Skeletal muscle satellite cell (primary cell): Measurements from ENCODE around the gene TRAPPC6A.

Experiments
- H3K27me3 ChIP-seq: 2 replicates; pipeline ENCODE4 v1.7.0; 2013; ENCODE audit warnings: low read length; ENCODE audit not compliant: control insufficient read depth, insufficient read depth
- H3K36me3 ChIP-seq: 2 replicates; pipeline ENCODE4 v1.7.0; 2013; ENCODE audit warnings: mild to moderate bottlenecking, control low read depth, low read length; ENCODE audit not compliant: insufficient read depth
- H3K4me1 ChIP-seq: 2 replicates; pipeline ENCODE4 v1.7.0; 2013; ENCODE audit warnings: low read length; ENCODE audit not compliant: control insufficient read depth, insufficient read depth
- H3K4me2 ChIP-seq: 2 replicates; pipeline ENCODE4 v1.7.0; 2013; ENCODE audit warnings: mild to moderate bottlenecking, low read length
- H3K4me3 ChIP-seq: 2 replicates; pipeline ENCODE4 v1.7.0; 2013; ENCODE audit warnings: low read length
- H3K9ac ChIP-seq: 2 replicates; pipeline ENCODE4 v1.7.0; 2013; ENCODE audit warnings: mild to moderate bottlenecking, low read depth, low read length, moderate library complexity
- H3K9me3 ChIP-seq: replicated peaks from 2 replicates; pipeline ENCODE4 v1.7.0; 2013; ENCODE audit warnings: mild to moderate bottlenecking, control low read depth, low read length

TRAPPC6A gene

DNA sequence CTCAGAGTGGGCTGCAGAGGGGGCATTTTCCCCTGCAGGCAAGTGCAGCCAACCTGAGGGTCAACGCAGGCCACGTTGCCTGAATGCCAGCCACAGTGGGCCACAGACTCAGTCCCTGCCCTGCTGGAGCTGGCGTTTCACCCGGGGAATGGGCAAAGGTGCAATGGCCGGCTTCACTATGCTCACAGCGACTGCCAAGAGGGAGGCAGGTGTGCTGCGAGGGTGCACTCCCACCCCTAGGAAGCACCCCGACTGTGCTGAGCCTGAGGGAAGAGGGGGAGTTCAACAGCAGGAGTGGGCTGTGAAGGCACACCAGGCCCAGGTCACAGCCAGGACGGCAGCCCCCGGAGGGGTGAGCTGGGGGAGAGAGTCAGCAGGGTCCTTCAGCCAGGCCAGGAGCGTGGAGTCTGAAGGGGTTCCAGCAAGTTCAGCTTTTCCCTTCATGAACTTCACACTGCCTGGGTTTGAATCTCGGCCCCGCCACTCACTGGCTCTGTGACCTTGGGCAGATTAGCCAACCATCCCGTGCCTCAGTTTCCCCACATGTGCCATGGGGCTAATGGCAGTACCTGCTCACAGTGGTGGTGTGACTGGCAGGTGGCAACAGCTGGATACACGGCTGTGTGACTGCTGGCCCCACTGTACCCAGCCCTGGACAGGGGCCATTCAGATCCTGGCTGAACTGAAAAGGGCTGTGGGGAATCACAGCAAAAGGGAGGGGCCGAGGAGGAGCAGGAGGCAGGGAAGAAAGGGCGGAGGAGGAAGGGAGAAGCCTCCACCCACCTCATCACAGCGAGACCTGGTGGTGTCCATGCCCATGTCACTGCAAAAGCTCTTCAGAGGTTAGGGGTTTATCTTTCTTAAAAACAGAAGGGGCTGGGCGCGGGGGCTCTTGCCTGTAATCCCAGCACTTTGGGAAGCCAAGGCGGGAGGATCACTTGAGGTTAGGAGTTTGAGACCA, 7.6 kb downstream of the TRAPPC6A start:
- no peaks in the 10 kb centered on the region for H3K27me3 ChIP-seq
- no peaks in the 10 kb centered on the region for H3K9me3 ChIP-seq
- H3K36me3 ChIP-seq, result no peaks in the 10 kb centered on the region
- H3K4me2 ChIP-seq, result no peak overlapping the region
- H3K4me3 ChIP-seq, result no peak overlapping the region
- H3K9ac ChIP-seq, result no peak overlapping the region
- peaks cover 12% of the 10 kb centered on the region for H3K4me1 ChIP-seq

- Histone ChIP-seq H3K4me2 (no peak overlapping the region), H3K27me3 (no peaks in the 10 kb centered on the region), H3K4me1 (peaks cover 11% of the 10 kb centered on the region), H3K36me3 (no peaks in the 10 kb centered on the region), H3K9me3 (no peaks in the 10 kb centered on the region), H3K4me3 (no peak overlapping the region), H3K9ac (no peak overlapping the region)
Measured at GRCh38 chr19:45169602-45170001, 8.4 kb downstream of the TRAPPC6A start.

DNA sequence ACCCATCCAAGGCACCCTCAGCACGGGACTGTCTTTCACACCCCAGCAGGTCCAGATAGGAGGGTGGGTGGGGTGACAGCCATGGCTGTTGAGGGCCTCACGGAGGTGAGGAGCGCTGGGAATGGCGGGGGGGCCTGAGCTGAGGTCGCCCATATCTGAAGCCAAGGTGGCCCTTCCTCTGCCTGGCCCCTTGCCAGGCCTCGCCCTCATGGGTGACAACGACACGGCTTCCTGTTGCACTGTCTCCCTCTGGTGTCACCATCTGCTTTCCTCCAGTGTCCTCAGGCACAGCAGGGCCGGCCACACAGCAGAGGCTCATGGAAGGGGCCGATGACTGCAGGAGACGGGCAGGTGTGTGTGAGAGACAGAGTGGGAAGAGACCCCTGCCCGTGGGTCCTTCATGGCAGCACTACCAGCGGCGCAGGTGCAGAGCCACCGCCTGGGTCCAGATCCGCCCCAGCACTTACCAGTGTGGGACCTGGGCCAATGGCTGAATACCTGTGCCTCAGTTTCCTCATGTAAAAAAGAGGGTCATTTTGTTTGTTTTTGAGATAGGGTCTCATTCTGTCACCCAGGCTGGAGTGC, 9.2 kb downstream of the TRAPPC6A start:
- H3K4me3 ChIP-seq, result no peak overlapping the region
- H3K36me3 ChIP-seq, result no peaks in the 10 kb centered on the region
- H3K27me3 ChIP-seq, result no peaks in the 10 kb centered on the region
- no peaks in the 10 kb centered on the region for H3K9me3 ChIP-seq
- no peak overlapping the region for H3K9ac ChIP-seq
- no peak overlapping the region for H3K4me2 ChIP-seq
- H3K4me1 ChIP-seq, result peaks cover 9% of the 10 kb centered on the region

GRCh38 chr19:45166723-45167252, 11.2 kb downstream of the TRAPPC6A start:
- Histone ChIP-seq H3K4me2 (no peak overlapping the region), H3K4me1 (peaks cover 10% of the 10 kb centered on the region), H3K9me3 (no peaks in the 10 kb centered on the region), H3K9ac (no peak overlapping the region), H3K4me3 (no peak overlapping the region), H3K36me3 (no peaks in the 10 kb centered on the region), H3K27me3 (peaks cover 2% of the 10 kb centered on the region)

- Histone ChIP-seq H3K9me3 (no peaks in the 10 kb centered on the region), H3K9ac (no peak overlapping the region)
Measured at GRCh38 chr19:45164577-45165335, 13.3 kb downstream of the TRAPPC6A start.

DNA sequence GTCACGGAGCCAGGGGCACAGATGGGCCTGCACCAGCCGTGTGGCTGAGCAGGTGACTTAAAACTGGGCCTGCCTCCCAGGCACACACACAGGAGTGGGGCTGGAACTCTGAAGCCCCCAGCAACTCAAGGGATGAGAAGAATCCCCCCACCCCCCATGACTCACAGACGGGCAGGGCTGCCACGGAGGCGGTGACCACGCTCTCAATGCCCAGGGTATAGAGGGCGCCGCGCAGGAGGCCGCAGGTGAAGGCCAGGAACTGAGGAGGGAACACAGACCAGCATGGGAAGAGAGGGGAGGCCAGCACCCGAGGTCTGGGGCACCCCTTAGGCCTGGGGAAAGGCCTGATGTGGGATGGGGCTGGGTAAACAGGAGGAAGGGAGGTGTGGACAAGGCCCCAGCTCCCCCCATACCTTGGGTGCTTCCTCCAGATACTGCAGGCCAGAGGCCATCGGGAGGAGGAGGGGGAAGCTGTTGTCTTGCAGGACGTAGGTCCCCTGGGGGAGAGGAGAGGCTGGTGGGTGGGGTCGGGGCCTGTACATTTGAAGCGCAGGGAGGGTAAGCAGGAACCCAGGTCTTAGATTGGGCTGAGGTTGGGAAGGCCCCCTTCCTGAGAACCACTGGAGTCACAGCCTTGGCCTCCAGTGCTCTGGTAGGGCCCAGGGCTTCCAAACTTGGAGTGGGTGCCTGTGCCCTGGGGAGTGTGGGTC, 14.1 kb downstream of the TRAPPC6A start:
- Histone ChIP-seq H3K9ac (no peak overlapping the region), H3K4me2 (peak overlapping the region; percentile 9), H3K9me3 (no peaks in the 10 kb centered on the region), H3K36me3 (no peaks in the 10 kb centered on the region), H3K4me1 (peaks cover 10% of the 10 kb centered on the region), H3K27me3 (peaks cover 18% of the 10 kb centered on the region), H3K4me3 (no peak overlapping the region)

More at GRCh38 chr19:45164577-45165335, 13.3 kb downstream of the TRAPPC6A start:
- Histone ChIP-seq H3K4me3 (no peak overlapping the region), H3K4me2 (peak overlapping the region; percentile 9), H3K36me3 (no peaks in the 10 kb centered on the region), H3K27me3 (peaks cover 18% of the 10 kb centered on the region), H3K4me1 (peaks cover 10% of the 10 kb centered on the region)

DNA sequence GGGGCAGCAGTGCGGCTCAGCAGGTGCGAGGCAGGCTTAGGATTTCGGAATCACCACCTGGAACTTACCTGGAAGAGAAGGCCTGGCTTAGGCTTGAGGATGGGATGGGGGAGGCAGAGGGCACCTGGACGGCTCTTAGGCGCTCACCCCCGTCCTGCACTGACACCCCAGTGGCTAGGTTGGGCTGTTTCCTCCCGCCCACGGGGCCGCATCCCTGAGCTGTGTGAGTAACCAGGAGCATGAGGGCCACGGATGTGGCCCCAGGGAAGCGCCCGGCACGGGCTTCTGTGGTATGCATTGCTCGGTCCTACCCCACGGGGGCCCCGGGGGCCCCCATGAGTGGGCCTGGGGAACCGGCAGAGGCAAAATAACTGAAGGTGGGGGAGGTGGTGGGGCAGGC, 14.9 kb downstream of the TRAPPC6A start:
- H3K27me3 ChIP-seq, result peaks cover 18% of the 10 kb centered on the region
- H3K9me3 ChIP-seq, result no peaks in the 10 kb centered on the region
- no peak overlapping the region for H3K4me3 ChIP-seq
- no peaks in the 10 kb centered on the region for H3K36me3 ChIP-seq
- peaks cover 10% of the 10 kb centered on the region for H3K4me1 ChIP-seq
- no peak overlapping the region for H3K9ac ChIP-seq
- H3K4me2 ChIP-seq, result no peak overlapping the region

DNA sequence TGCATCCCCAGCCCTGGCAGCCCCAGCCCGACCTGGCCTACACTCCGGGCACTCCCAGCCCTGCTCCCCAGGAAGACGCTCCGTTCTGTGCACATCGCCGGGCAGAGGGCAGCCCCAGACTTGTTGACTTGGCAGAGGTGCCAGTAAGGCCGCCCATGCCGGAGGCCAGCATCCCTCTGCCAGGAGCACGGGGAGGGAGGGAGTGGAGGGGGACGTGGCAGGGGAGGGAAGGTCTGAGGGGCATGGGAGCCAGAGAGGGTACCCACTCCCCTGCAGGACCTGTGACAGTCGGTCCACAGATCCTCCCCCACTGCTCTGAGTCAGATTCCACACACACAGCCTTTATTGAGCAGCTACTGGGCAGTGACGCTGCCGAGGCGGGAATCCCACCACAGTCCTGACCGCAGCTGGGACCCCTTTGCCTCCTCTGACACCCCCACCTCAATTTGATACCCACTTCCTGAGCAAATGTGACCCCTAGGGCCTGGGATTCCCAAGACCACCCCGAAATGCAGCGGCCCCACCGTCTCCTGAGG, 15.4 kb downstream of the TRAPPC6A start:
- no peak overlapping the region for H3K4me2 ChIP-seq
- H3K27me3 ChIP-seq, result peaks cover 22% of the 10 kb centered on the region
- no peaks in the 10 kb centered on the region for H3K36me3 ChIP-seq
- no peaks in the 10 kb centered on the region for H3K9me3 ChIP-seq
- no peak overlapping the region for H3K4me3 ChIP-seq
- no peak overlapping the region for H3K9ac ChIP-seq
- peaks cover 10% of the 10 kb centered on the region for H3K4me1 ChIP-seq

DNA sequence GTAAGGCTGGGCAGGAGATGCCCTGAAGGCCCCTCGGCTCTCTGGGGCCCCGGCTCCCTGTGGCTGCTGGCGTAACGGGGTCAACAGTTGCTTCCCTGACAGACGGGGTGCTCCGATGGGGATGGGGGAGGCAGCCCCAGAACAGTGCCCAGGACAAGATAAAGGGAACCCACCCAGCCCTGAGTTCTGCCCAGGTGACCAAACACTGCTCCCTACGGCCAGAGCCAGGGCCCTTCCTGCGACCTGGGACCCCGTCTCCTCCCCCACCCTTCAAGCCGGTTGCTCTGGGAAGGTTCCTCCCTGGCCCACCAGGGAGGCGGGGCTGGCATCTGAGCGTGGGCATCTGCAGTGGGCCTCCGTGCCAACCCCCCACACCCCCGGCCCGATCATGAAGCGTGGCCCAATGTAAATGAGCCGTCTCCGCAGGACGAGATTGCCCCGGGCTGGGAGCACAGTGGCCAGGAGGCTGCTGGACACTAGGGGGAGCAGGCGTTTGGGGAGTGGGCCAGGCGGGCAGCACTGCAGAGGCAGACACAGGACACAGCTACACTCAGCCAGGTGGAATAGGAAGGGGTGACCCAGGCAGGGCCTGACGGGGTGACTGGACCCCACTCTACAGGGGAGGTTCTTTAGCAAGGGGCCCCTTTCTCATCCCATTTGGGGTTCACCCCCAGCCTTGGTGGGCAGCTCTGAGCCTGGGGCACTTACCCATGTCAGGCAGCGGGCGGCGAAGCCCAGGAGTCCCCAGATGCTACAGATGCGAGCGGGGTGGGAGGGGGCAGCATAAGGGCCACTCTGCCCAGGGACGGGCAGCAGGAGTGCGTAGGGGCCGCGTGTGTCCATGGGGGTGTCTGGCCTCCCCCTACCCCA, 16.1 kb downstream of the TRAPPC6A start:
- H3K4me3 ChIP-seq, result no peak overlapping the region
- H3K9me3 ChIP-seq, result no peaks in the 10 kb centered on the region
- no peak overlapping the region for H3K4me2 ChIP-seq
- H3K36me3 ChIP-seq, result no peaks in the 10 kb centered on the region
- H3K9ac ChIP-seq, result no peak overlapping the region
- peaks cover 10% of the 10 kb centered on the region for H3K4me1 ChIP-seq
- H3K27me3 ChIP-seq, result peaks cover 22% of the 10 kb centered on the region
